Fibroblast of pulmonary artery (primary cell): ENCODE data around the gene PFDN1.

Experiments used
- DNase-seq: peaks from one replicate; pipeline ENCODE4 v3.0.0-alpha.2; 2010; ENCODE audit warnings: low read depth
- H3K4me3 ChIP-seq: replicated peaks from 2 replicates; pipeline ENCODE4 v1.5.1; 2011; ENCODE audit warnings: low read depth, mild to moderate bottlenecking, control low read depth, low read length, moderate library complexity
- TF ChIP-seq, protein P1 (sequence below): IDR thresholded peaks from 2 replicates; pipeline ENCODE4 v1.5.1; 2011; ENCODE audit warnings: mild to moderate bottlenecking, control low read depth, low read length, inconsistent platforms; ENCODE audit errors: missing control alignments

Gene PFDN1

DNA sequence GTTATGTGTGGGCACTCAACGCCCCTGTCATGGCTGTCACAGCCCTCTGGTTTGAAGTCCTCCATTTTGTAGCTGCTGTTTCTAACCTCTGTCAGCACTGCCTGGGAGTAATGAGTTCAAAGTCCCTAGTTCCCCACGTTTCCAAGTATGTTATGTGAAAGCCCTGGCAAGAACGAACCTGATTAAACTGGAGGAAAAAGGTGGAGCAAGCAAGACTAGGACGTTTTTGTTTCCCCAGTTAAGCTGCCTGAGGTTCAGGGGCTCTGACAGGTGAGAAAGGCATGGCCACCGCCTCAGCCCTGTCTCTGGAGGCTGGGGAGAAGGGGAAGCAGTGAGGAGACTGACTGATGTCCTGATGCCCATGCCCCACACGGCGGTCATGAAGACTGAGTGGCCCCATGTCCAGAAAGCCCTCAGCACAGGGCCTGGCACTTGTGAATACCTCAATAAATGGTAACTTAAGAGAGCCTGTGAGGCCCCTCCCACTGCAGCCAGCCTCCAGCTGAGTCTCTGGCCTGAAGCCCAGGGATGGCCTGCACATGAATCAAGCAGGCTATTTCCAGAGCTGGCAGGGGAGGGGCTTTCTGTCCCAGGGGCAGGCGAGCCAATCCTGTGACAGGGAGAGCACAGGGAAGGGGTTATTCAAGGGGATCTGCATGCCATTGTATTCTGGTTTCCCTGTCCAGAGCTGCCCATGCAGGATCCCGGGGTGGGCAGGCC lies 61.8 kb downstream of the PFDN1 start:
- no peak overlapping the region for H3K4me3 ChIP-seq
- peak; percentile 92 for DNase-seq

DNA sequence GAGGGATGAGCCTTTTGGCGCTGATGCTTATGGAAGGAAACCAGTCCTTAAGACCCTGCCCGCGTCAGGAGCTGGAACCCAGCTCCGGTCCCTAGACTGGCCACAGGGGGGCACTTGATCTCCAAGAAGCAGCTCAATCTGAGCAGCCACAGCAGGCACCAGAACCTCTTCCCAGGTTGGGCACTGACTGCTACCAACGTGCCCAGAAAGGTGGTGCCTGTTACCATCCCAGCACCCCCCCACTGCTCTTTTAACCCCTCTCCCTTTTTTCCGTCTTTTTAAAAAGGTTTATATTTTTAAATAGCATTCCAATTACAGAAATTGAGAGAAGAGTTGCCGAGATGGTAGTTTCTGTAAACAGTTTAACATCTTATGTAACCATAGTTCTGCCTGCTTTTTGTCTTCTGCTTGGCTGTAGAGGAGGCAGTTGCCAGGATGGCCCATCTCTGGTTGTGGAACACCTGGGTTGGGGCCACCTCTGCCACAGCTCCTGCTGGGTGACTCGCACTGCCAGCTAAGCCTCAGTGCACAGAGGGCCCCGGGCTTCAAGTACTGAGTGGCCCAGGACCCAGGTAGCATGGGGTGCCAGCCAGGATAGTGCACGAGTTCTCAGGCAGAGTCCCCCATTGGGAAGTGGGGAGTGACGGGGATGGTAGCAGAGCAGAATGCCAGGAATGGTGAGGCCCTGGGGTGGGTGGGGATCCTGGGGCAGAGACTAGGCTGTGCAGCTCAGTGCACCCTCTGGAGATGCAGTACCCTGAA lies 62.8 kb downstream of the PFDN1 start:
- peak; percentile 73 for DNase-seq
- TF ChIP-seq, protein P1, sequence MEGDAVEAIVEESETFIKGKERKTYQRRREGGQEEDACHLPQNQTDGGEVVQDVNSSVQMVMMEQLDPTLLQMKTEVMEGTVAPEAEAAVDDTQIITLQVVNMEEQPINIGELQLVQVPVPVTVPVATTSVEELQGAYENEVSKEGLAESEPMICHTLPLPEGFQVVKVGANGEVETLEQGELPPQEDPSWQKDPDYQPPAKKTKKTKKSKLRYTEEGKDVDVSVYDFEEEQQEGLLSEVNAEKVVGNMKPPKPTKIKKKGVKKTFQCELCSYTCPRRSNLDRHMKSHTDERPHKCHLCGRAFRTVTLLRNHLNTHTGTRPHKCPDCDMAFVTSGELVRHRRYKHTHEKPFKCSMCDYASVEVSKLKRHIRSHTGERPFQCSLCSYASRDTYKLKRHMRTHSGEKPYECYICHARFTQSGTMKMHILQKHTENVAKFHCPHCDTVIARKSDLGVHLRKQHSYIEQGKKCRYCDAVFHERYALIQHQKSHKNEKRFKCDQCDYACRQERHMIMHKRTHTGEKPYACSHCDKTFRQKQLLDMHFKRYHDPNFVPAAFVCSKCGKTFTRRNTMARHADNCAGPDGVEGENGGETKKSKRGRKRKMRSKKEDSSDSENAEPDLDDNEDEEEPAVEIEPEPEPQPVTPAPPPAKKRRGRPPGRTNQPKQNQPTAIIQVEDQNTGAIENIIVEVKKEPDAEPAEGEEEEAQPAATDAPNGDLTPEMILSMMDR: peak; percentile 73
- no peak overlapping the region for H3K4me3 ChIP-seq

More for the DNA sequence above, 61.8 kb downstream of the PFDN1 start:
- TF ChIP-seq, protein P1: no peak

DNA sequence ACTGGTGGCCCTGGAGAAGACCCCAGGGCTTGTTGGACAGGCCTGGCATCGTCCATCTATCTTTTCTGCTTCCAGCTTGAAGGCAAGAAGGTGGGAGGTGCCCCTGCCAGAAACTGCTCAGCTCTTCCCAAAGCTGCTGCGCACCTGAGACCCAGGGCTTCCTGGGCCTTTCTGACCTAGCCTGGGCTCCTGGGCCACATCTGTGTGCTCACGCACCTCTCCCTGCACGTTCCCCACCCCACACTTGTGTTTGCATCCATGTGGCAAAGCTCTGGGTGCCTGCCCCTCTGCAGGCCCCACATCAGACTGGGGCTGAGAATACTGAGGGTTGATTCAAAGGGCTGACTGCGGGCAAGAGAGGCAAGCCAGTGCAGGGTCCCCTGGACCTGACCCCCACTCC lies 63.4 kb downstream of the PFDN1 start:
- TF ChIP-seq, protein P1: no peak
- no peak overlapping the region for H3K4me3 ChIP-seq
- no peak for DNase-seq

DNA sequence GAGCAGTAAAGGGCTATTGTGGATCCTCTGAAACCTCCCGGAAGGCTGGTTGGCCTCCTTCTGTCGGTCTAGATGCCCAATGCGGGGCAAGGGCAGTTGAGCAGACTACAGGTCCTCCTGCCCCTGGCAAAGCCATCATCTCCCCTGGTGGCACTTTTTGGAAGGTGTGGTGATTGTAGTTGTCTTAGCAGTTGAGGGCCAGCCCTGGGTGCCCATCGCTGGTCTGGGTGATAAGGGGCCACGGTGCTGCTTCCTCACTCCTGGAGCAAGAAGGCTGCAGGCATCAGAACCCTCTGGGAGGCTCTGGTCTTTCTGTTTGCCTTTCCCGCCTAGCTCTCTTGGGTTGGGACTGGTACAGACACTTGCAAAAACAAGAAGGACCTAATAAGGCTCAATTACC lies 64.1 kb downstream of the PFDN1 start:
- no peak overlapping the region for H3K4me3 ChIP-seq
- TF ChIP-seq, protein P1: no peak
- no peak for DNase-seq

DNA sequence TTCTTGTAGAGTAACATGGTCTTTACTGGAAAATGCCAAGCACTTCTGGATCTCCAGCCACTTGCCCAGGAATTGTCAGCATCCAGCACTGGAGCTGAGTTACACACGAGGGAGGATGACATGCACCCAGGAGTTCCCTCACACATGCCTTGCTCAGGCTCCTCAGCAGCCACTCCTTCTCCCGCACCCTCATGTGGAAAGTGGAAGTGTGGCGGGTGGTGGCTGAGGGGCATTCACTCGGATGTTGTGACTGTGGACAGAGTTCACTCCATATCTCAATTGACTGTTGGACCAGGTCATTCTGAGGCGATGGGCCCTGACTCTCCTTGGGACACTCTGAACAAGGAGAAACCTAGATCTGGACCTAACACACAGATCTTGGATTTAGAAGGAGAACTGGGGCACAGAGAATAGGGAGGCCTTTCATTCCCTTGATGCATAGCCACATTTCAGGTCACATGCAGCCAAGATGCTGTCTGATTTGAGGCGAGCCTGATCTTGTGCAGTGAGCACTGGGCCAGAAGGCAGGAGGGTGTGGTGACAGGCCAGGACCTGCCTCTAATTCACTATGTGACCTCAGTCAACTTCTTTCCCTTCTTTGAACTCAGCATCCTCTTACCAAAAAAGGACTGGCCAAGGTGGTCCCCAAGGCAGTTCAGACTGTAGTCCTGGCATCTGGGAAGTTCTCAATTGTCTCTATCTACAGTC lies 65.9 kb downstream of the PFDN1 start:
- TF ChIP-seq, protein P1: no peak
- DNase-seq: no peak
- H3K4me3 ChIP-seq: no peak overlapping the region

DNA sequence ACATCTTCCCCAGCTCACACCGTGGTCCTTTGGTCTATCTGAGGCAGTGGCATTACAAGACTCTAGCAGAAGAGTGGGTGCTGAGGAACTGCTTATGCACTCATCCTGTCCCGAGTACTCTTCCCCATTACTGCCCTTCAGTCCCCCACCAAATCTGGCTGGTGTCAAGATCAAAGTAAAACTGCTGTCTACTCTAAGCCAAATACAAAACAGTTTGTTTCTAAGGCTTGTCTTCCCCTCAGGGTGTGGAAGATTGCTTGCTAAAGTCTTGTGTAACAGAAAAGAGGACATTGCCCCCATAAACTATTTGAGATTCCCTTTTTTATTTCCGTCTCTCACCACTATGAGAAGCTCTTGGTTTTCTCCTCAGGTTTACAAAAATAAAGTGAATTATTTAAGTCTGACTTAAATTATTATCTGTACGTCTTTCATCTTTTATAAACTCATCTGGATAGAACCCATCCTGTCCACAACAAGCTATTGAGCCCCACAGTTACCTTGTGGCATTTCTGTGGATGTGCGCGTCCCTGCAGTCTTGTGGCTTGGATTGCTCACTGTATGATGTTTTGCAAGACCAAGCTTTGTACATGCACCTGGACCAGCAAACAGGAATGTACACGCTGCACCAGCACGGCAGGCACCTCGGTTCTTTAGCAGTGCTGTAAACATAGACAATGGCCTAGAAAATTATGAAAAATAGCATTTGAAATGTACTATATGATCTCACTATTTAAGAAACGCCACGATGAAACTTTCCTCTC lies 66.9 kb downstream of the PFDN1 start:
- DNase-seq: no peak
- no peak overlapping the region for H3K4me3 ChIP-seq
- TF ChIP-seq, protein P1: no peak
